ENCODE data around the gene TMEM109. TPM values are rescaled to one million over a fixed set of nuclear protein-coding genes. Genes with fewer than 3 reads are reported as not detected.
A peak's percentile ranks its signal among the peaks of the same experiment; 100 is the strongest.

Gene TMEM109
- total RNA-seq, 1 donor from 2014 or later, result 97.0 TPM

- H3K4me1 Mint-ChIP-seq (ENCODE audit: low read depth), result no peaks in the 10 kb centered on the region
- DNase-seq (ENCODE audit: low spot score), result no peak
These were observed 52.9 kb downstream of the TMEM109 start for GRCh38 chr11:60966890-60967289.

GRCh38 chr11:60968223-60968622 is 54.3 kb downstream of the TMEM109 start:
- H3K36me3 Mint-ChIP-seq (ENCODE audit: low read depth), result peaks cover 3% of the 10 kb centered on the region
- H3K27me3 Mint-ChIP-seq (ENCODE audit: low read depth), result peaks cover 11% of the 10 kb centered on the region
- DNase-seq (ENCODE audit: low spot score), result no peak
- no peaks in the 10 kb centered on the region for H3K4me1 Mint-ChIP-seq (ENCODE audit: low read depth)
- TF ChIP-seq CTCF (IDR thresholded peaks at IDR 0.05), result peak; percentile 20
- H3K4me3 Mint-ChIP-seq (ENCODE audit: unreplicated experiment), result no peak overlapping the region
- H3K9me3 Mint-ChIP-seq (ENCODE audit: low read depth), result peaks cover 6% of the 10 kb centered on the region
- H3K27ac Mint-ChIP-seq (ENCODE audit: unreplicated experiment), result no peak overlapping the region

More at GRCh38 chr11:60966890-60967289, 52.9 kb downstream of the TMEM109 start:
- no peak for TF ChIP-seq CTCF (IDR thresholded peaks at IDR 0.05)
- Mint-ChIP-seq H3K9me3 (ENCODE audit: low read depth) (peaks cover 6% of the 10 kb centered on the region), H3K36me3 (ENCODE audit: low read depth) (peaks cover 3% of the 10 kb centered on the region), H3K27me3 (ENCODE audit: low read depth) (peaks cover 11% of the 10 kb centered on the region), H3K27ac (ENCODE audit: unreplicated experiment) (no peak overlapping the region), H3K4me3 (ENCODE audit: unreplicated experiment) (no peak overlapping the region)

GRCh38 chr11:60970369-60970774 is 56.4 kb downstream of the TMEM109 start:
- H3K4me1 Mint-ChIP-seq (ENCODE audit: low read depth), result no peaks in the 10 kb centered on the region
- no peak overlapping the region for H3K4me3 Mint-ChIP-seq (ENCODE audit: unreplicated experiment)
- H3K27me3 Mint-ChIP-seq (ENCODE audit: low read depth), result peaks cover 11% of the 10 kb centered on the region
- H3K36me3 Mint-ChIP-seq (ENCODE audit: low read depth), result peaks cover 3% of the 10 kb centered on the region
- peak; percentile 82 for TF ChIP-seq CTCF (IDR thresholded peaks at IDR 0.05)
- peaks cover 6% of the 10 kb centered on the region for H3K9me3 Mint-ChIP-seq (ENCODE audit: low read depth)
- DNase-seq (ENCODE audit: low spot score), result no peak
- H3K27ac Mint-ChIP-seq (ENCODE audit: unreplicated experiment), result no peak overlapping the region

GRCh38 chr11:60970890-60971289 is 56.9 kb downstream of the TMEM109 start:
- Mint-ChIP-seq H3K27ac (ENCODE audit: unreplicated experiment) (no peak overlapping the region), H3K27me3 (ENCODE audit: low read depth) (peaks cover 9% of the 10 kb centered on the region), H3K4me3 (ENCODE audit: unreplicated experiment) (no peak overlapping the region), H3K9me3 (ENCODE audit: low read depth) (peaks cover 6% of the 10 kb centered on the region), H3K4me1 (ENCODE audit: low read depth) (no peaks in the 10 kb centered on the region), H3K36me3 (ENCODE audit: low read depth) (peaks cover 3% of the 10 kb centered on the region)
- TF ChIP-seq CTCF (IDR thresholded peaks at IDR 0.05), result no peak
- no peak for DNase-seq (ENCODE audit: low spot score)

GRCh38 chr11:60971520-60971919 is 57.6 kb downstream of the TMEM109 start, which contains the start of gene CD6:
TSS of gene CD6 (plus strand) at chr11:60971680. CDS start at chr11:60971866, 186 bp downstream.
- DNase-seq (ENCODE audit: low spot score), result no peak
- peaks cover 3% of the 10 kb centered on the region for H3K36me3 Mint-ChIP-seq (ENCODE audit: low read depth)
- H3K27me3 Mint-ChIP-seq (ENCODE audit: low read depth), result peaks cover 9% of the 10 kb centered on the region
- no peak for TF ChIP-seq CTCF (IDR thresholded peaks at IDR 0.05)
- H3K4me3 Mint-ChIP-seq (ENCODE audit: unreplicated experiment), result no peak within 1 kb of the TSS
- H3K27ac Mint-ChIP-seq (ENCODE audit: unreplicated experiment), result no peak within 1 kb of the TSS
- H3K4me1 Mint-ChIP-seq (ENCODE audit: low read depth), result no peaks in the 10 kb centered on the region
- H3K9me3 Mint-ChIP-seq (ENCODE audit: low read depth), result peaks cover 6% of the 10 kb centered on the region
